Right lobe of liver (tissue), 4 donors: Measurements from ENCODE around the gene RECK.

Experiments used
- CTCF ChIP-seq, 4 donors: fragments of 200-600 bp in 3 of 4; fragments of 450-650 bp in 1 of 4; IDR thresholded peaks; one replicate each; pipeline versions ENCODE4 v1.5.1 to v1.8.0; 2016 to 2022; ENCODE audit warnings: antibody characterized with exemption in 4 of 4, mild to moderate bottlenecking in 2 of 4
- POLR2A ChIP-seq: fragments of 450-650 bp; IDR thresholded peaks from one replicate; pipeline ENCODE4 v1.6.1; 2017; ENCODE audit warnings: antibody characterized with exemption, mild to moderate bottlenecking
- donor health status: DM: no; HTN: no; CAD: no.
- donor health status: DM: no; HTN: no; CAD: no.
- donor health status: DM: no; HTN: yes; CAD: no.

- TF ChIP-seq CTCF (IDR thresholded peaks at IDR 0.05) (no peak), POLR2A (no peak)
Measured at GRCh38 chr9:36056896-36057295, 20.2 kb downstream of the RECK start.
